ENCODE data around the gene DNAAF5.

DNA sequence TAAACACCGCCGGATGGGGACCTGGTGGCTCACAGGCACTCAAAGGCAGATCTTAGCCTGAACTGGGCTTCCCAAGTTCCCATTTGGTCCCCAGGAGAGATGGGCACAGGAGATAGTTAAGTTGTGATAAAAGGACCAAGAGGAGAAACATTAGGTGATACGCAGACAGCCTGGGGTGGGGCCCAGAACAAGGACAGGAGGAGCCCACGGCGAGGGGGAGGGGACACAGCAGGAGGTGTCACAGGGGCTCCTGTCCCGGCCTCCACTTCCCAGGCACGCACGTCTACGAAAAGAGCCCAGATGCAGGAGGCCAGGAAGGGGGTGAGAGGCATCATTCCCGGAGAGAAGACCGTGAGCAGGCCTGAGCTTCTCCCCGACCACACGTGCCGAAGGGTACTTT is 16.3 kb upstream of the DNAAF5 start:
- no peak for TF ChIP-seq POLR2A (conservative IDR thresholded peaks at IDR 0.05)
- TF ChIP-seq OTX1 (CRISPR knock-in tag; IDR thresholded peaks at IDR 0.05), result no peak
- no peak for TF ChIP-seq TSC22D4 (tag; IDR thresholded peaks at IDR 0.05)
- TF ChIP-seq FIP1L1 (IDR thresholded peaks at IDR 0.05; ENCODE audit: low read depth, low read length, poor library complexity, severe bottlenecking), result no peak
- TF ChIP-seq, protein P1, sequence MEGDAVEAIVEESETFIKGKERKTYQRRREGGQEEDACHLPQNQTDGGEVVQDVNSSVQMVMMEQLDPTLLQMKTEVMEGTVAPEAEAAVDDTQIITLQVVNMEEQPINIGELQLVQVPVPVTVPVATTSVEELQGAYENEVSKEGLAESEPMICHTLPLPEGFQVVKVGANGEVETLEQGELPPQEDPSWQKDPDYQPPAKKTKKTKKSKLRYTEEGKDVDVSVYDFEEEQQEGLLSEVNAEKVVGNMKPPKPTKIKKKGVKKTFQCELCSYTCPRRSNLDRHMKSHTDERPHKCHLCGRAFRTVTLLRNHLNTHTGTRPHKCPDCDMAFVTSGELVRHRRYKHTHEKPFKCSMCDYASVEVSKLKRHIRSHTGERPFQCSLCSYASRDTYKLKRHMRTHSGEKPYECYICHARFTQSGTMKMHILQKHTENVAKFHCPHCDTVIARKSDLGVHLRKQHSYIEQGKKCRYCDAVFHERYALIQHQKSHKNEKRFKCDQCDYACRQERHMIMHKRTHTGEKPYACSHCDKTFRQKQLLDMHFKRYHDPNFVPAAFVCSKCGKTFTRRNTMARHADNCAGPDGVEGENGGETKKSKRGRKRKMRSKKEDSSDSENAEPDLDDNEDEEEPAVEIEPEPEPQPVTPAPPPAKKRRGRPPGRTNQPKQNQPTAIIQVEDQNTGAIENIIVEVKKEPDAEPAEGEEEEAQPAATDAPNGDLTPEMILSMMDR (IDR thresholded peaks at IDR 0.05 in 2 of 3, conservative IDR thresholded peaks at IDR 0.05 in 1 of 3; ENCODE audit: insufficient read depth in 2 of 3, low read depth in 1 of 3, low read length in 3 of 3), result no peak
- TF ChIP-seq CBX3 (IDR thresholded peaks at IDR 0.05; ENCODE audit: borderline replicate concordance in 1 of 2, low read length in 2 of 2), result no peak
- TF ChIP-seq C11orf30 (IDR thresholded peaks at IDR 0.05; ENCODE audit: low read depth), result no peak
- no peak for TF ChIP-seq PCBP1 (IDR thresholded peaks at IDR 0.05; ENCODE audit: low read depth, low read length, poor library complexity, severe bottlenecking)
- no peak for TF ChIP-seq EZH2 (IDR thresholded peaks at IDR 0.05; ENCODE audit: borderline replicate concordance, low read depth, low read length)
- TF ChIP-seq SOX6 (IDR thresholded peaks at IDR 0.05), result no peak
- TF ChIP-seq ZKSCAN1 (IDR thresholded peaks at IDR 0.05; ENCODE audit: low read depth, low read length), result no peak
- no peak for TF ChIP-seq RBBP5 (IDR thresholded peaks at IDR 0.05; ENCODE audit: borderline replicate concordance, insufficient read depth, low read length, poor library complexity, severe bottlenecking)
- TF ChIP-seq POLR2AphosphoS5 (IDR thresholded peaks at IDR 0.05; ENCODE audit: control insufficient read depth, insufficient read depth, low read depth, low read length), result no peak

All from K562 (cell line).